ENCODE measurements around the gene GABBR2. TPM values are rescaled to one million over a fixed set of nuclear protein-coding genes. Genes with fewer than 3 reads are reported as not detected.

The GABBR2 gene
- total and polyA plus RNA-seq, 2 of the 8 experiments (the other 6 are each of a cell fraction or from before 2014, with no cell fraction given): 0.50 to 1.2 TPM

DNA sequence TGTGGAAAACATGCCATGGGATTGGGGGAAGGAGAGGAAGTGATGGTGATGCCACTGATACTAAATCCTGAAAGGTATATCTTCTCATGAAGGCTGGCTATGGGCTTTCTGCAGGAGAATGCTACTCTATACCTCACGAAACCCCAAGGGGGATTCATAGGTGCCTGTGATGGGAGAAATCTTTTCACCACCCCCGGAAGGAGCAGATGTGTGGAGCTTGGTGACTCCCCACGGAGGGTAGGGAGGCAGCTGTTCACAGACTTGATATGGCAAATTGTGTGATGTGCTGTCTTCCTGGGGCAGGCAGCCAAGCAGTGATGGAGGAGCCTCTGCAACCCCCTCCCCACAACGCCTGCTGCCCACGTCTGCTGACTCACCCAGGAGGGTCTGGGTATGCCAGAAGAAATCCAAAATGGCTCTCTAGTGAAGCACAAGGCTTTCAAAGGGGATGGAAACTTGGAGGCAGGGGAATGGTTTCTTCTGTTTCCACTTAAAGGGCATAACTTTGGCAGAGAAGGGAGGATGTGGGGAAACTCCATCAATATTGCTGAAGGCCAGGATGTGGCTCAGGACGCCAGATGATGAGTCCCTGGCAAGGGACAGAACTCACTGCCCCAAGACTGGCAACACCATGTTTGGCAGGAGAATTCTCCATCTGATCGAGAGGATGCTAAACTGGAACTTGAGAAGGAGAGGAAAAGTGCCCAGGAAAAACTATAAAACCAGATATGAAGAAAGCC lies 188.3 kb downstream of the GABBR2 start (continued):
- TF ChIP-seq TAF1 (IDR thresholded peaks at IDR 0.05; ENCODE audit: low read depth, low read length): no peak
- TF ChIP-seq, protein P1, sequence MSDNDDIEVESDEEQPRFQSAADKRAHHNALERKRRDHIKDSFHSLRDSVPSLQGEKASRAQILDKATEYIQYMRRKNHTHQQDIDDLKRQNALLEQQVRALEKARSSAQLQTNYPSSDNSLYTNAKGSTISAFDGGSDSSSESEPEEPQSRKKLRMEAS (IDR thresholded peaks at IDR 0.05): no peak
- TF ChIP-seq RFX5 (IDR thresholded peaks at IDR 0.05; ENCODE audit: borderline replicate concordance, low read depth, low read length): no peak
- TF ChIP-seq NRF1 (IDR thresholded peaks at IDR 0.05; ENCODE audit: low read depth, low read length): no peak
- no peak for TF ChIP-seq GABPA (IDR thresholded peaks at IDR 0.05; ENCODE audit: borderline replicate concordance, insufficient read depth, low read length)

Measured in H1 (cell line).